Neural cell (in vitro differentiated cells): ENCODE results near the gene DMP1. TPM values are rescaled to one million over a fixed set of nuclear protein-coding genes. Genes with fewer than 3 reads are reported as not detected.
A peak's percentile ranks its signal among the peaks of the same experiment; 100 is the strongest.

Source experiments
- H2AFZ ChIP-seq: fragments of 200-600, 300-800 bp; sonication (generic), shearing (Covaris generic); 2 replicates; pipeline ENCODE4 v1.6.0; 2014; ENCODE audit warnings: low read depth, mild to moderate bottlenecking, antibody characterized with exemption, low read length, moderate library complexity
- H3F3A ChIP-seq: fragments of 200-600 bp; shearing (Covaris generic); 2 replicates; pipeline ENCODE4 v1.6.1; 2016; ENCODE audit warnings: mild to moderate bottlenecking, moderate library complexity, mixed read lengths, antibody characterized with exemption, low read length; ENCODE audit not compliant: insufficient read depth, poor library complexity, severe bottlenecking
- H3K27ac ChIP-seq: fragments of 200-600, 300-800 bp; sonication (generic), shearing (Covaris generic); 2 replicates; pipeline ENCODE4 v1.5.1; 2014; ENCODE audit warnings: mild to moderate bottlenecking, low read length, moderate library complexity
- H3K27me3 ChIP-seq: fragments of 300-800, 200-600 bp; sonication (generic), shearing (Covaris generic); 2 replicates; pipeline ENCODE4 v1.6.0; 2014; ENCODE audit warnings: mild to moderate bottlenecking, low read depth, low read length, moderate library complexity; ENCODE audit not compliant: insufficient read depth
- H3K36me3 ChIP-seq: fragments of 300-800, 200-600 bp; sonication (generic), shearing (Covaris generic); 2 replicates; pipeline ENCODE4 v1.5.1; 2014; ENCODE audit warnings: mild to moderate bottlenecking, antibody characterized with exemption, low read length, moderate library complexity; ENCODE audit not compliant: insufficient read depth
- H3K4me2 ChIP-seq: fragments of 300-800, 200-600 bp; sonication (generic), shearing (Covaris generic); 2 replicates; pipeline ENCODE4 v1.6.0; 2014; ENCODE audit warnings: mild to moderate bottlenecking, low read length
- H3K4me3 ChIP-seq: fragments of 300-800, 200-600 bp; sonication (generic), shearing (Covaris generic); 2 replicates; pipeline ENCODE4 v1.5.1; 2014; ENCODE audit warnings: mild to moderate bottlenecking, low read length, moderate library complexity
- H3K79me2 ChIP-seq: fragments of 200-600 bp; shearing (Covaris generic); replicated peaks from 2 replicates; pipeline ENCODE4 v1.6.0; 2014; ENCODE audit warnings: mild to moderate bottlenecking, low read length, moderate library complexity; ENCODE audit not compliant: insufficient read depth
- H3K9ac ChIP-seq: fragments of 300-800, 200-600 bp; sonication (generic), shearing (Covaris generic); 2 replicates; pipeline ENCODE4 v1.6.1; 2016; ENCODE audit warnings: mild to moderate bottlenecking, low read length, mixed read lengths
- H3K9me2 ChIP-seq: fragments of 200-600 bp; shearing (Covaris generic); 2 replicates; pipeline ENCODE4 v1.6.1; 2016; ENCODE audit warnings: mild to moderate bottlenecking, low read length, mixed read lengths; ENCODE audit not compliant: insufficient read depth
- H3K9me3 ChIP-seq: fragments of 200-600, 300-800 bp; sonication (generic), shearing (Covaris generic); 2 replicates; pipeline ENCODE4 v1.6.1; 2016; ENCODE audit warnings: mild to moderate bottlenecking, mixed run types, low read length, moderate library complexity, mixed read lengths
- H4K20me1 ChIP-seq: fragments of 200-600 bp; shearing (Covaris generic); 2 replicates; pipeline ENCODE4 v1.6.1; 2016; ENCODE audit warnings: mild to moderate bottlenecking, mixed run types; ENCODE audit not compliant: insufficient read depth
- EP300 ChIP-seq: fragments of 450-650 bp; conservative IDR thresholded peaks from 2 replicates; pipeline ENCODE4 v1.6.1; 2014; ENCODE audit warnings: antibody characterized with exemption, mild to moderate bottlenecking, moderate library complexity; ENCODE audit not compliant: poor library complexity, severe bottlenecking
- POLR2AphosphoS5 ChIP-seq: IDR thresholded peaks from 2 replicates; pipeline ENCODE4 v1.6.1; 2012
- RAD21 ChIP-seq: fragments of 450-650 bp; conservative IDR thresholded peaks from 2 replicates; pipeline ENCODE4 v1.6.1; 2014; ENCODE audit warnings: antibody characterized with exemption, mild to moderate bottlenecking, moderate library complexity
- SMC3 ChIP-seq: fragments of 450-650 bp; conservative IDR thresholded peaks from 2 replicates; pipeline ENCODE4 v1.6.1; 2014; ENCODE audit warnings: antibody characterized with exemption, mild to moderate bottlenecking, moderate library complexity; ENCODE audit not compliant: poor library complexity
- polyA plus RNA-seq: library from polyadenylated mRNA; depleted of rRNA; stranded (reverse); fragments of >200 nt; gene quantifications from 2 replicates; pipeline ENCODE4 v1.2.3, GENCODE V29; 2014
- TF ChIP-seq, protein P1 (sequence below): fragments of 450-650 bp; IDR thresholded peaks from 2 replicates; pipeline ENCODE4 v1.5.1; 2014; ENCODE audit warnings: antibody characterized with exemption, mild to moderate bottlenecking, moderate library complexity; ENCODE audit not compliant: poor library complexity, severe bottlenecking
- TF ChIP-seq, protein P2 (sequence below): IDR thresholded peaks from 2 replicates; pipeline ENCODE4 v1.6.1; 2012; ENCODE audit warnings: borderline replicate concordance

Gene DMP1
- polyA plus RNA-seq, 1 donor from 2014 or later, result 0.48 TPM

DNA sequence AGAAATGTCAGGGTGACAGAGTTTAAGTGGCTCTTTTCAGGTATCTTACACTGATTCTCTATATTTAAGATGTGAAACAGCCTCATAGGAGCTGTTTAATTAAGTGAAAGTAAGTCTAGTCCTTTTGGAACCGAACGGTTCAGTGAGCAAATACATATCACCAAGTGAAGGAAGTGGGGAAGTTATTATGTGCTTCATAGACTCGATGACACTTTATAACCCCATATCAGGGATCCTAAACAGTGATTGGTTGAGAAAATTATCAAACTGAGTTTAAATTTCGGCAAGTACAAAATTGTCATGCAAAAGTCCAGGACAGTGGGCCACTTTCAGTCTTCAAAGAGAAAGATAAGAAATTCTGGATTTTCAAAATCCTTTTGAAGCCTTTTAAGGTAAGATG, 41.9 kb upstream of the DMP1 start, which contains the start of gene DSPP:
TSS of gene DSPP (plus strand) at position 301 of the 400 bp plus-strand sequence. CDS start 2,380 bp downstream, outside the sequence.
- Histone ChIP-seq H3K27ac (no peak within 1 kb of the TSS), H3K9me3 (no peaks in the 10 kb centered on the region), H3K4me2 (no peak within 1 kb of the TSS), H3K36me3 (no peaks in the 10 kb centered on the region), H3K4me3 (no peak within 1 kb of the TSS), H3K9me2 (no peaks in the 10 kb centered on the region), H3K79me2 (no peaks in the 10 kb centered on the region), H2AFZ (no peak within 1 kb of the TSS), H4K20me1 (no peaks in the 10 kb centered on the region), H3K27me3 (no peaks in the 10 kb centered on the region), H3F3A (no peaks in the 10 kb centered on the region), H3K9ac (no peak within 1 kb of the TSS)
- no peak for TF ChIP-seq SMC3
- TF ChIP-seq, protein P1, sequence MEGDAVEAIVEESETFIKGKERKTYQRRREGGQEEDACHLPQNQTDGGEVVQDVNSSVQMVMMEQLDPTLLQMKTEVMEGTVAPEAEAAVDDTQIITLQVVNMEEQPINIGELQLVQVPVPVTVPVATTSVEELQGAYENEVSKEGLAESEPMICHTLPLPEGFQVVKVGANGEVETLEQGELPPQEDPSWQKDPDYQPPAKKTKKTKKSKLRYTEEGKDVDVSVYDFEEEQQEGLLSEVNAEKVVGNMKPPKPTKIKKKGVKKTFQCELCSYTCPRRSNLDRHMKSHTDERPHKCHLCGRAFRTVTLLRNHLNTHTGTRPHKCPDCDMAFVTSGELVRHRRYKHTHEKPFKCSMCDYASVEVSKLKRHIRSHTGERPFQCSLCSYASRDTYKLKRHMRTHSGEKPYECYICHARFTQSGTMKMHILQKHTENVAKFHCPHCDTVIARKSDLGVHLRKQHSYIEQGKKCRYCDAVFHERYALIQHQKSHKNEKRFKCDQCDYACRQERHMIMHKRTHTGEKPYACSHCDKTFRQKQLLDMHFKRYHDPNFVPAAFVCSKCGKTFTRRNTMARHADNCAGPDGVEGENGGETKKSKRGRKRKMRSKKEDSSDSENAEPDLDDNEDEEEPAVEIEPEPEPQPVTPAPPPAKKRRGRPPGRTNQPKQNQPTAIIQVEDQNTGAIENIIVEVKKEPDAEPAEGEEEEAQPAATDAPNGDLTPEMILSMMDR, result no peak

DNA sequence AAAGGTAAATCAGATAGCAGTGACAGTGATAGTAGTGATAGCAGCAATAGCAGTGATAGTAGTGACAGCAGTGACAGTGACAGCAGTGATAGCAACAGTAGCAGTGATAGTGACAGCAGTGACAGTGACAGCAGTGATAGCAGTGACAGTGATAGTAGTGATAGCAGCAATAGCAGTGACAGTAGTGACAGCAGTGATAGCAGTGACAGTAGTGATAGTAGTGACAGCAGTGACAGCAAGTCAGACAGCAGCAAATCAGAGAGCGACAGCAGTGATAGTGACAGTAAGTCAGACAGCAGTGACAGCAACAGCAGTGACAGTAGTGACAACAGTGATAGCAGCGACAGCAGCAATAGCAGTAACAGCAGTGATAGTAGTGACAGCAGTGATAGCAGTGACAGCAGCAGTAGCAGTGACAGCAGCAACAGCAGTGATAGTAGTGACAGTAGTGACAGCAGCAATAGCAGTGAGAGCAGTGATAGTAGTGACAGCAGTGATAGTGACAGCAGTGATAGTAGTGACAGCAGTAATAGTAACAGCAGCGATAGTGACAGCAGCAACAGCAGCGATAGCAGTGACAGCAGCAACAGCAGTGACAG, 35.7 kb upstream of the DMP1 start:
- H3K4me3 ChIP-seq, result no peak overlapping the region
- no peaks in the 10 kb centered on the region for H3K79me2 ChIP-seq
- no peaks in the 10 kb centered on the region for H3K36me3 ChIP-seq
- H3K27me3 ChIP-seq, result no peaks in the 10 kb centered on the region
- no peaks in the 10 kb centered on the region for H3K9me2 ChIP-seq
- TF ChIP-seq, protein P1, result no peak
- TF ChIP-seq, protein P2, sequence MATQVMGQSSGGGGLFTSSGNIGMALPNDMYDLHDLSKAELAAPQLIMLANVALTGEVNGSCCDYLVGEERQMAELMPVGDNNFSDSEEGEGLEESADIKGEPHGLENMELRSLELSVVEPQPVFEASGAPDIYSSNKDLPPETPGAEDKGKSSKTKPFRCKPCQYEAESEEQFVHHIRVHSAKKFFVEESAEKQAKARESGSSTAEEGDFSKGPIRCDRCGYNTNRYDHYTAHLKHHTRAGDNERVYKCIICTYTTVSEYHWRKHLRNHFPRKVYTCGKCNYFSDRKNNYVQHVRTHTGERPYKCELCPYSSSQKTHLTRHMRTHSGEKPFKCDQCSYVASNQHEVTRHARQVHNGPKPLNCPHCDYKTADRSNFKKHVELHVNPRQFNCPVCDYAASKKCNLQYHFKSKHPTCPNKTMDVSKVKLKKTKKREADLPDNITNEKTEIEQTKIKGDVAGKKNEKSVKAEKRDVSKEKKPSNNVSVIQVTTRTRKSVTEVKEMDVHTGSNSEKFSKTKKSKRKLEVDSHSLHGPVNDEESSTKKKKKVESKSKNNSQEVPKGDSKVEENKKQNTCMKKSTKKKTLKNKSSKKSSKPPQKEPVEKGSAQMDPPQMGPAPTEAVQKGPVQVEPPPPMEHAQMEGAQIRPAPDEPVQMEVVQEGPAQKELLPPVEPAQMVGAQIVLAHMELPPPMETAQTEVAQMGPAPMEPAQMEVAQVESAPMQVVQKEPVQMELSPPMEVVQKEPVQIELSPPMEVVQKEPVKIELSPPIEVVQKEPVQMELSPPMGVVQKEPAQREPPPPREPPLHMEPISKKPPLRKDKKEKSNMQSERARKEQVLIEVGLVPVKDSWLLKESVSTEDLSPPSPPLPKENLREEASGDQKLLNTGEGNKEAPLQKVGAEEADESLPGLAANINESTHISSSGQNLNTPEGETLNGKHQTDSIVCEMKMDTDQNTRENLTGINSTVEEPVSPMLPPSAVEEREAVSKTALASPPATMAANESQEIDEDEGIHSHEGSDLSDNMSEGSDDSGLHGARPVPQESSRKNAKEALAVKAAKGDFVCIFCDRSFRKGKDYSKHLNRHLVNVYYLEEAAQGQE, result no peak
- peak; percentile 87 for TF ChIP-seq EP300
- no peak overlapping the region for H3K9ac ChIP-seq
- H3K4me2 ChIP-seq, result no peak overlapping the region
- no peaks in the 10 kb centered on the region for H4K20me1 ChIP-seq
- H3K27ac ChIP-seq, result no peak overlapping the region
- peaks cover 12% of the 10 kb centered on the region for H3K9me3 ChIP-seq
- no peaks in the 10 kb centered on the region for H3F3A ChIP-seq
- H2AFZ ChIP-seq, result no peak overlapping the region

DNA sequence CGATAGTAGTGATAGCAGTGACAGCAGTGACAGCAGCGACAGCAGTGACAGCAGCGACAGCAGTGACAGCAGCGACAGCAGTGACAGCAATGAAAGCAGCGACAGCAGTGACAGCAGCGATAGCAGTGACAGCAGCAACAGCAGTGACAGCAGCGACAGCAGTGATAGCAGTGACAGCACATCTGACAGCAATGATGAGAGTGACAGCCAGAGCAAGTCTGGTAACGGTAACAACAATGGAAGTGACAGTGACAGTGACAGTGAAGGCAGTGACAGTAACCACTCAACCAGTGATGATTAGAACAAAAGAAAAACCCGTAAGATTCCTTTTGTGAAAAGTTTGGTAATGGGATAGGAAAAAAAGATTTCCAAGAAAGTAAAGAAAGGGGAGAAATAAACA, 33.8 kb upstream of the DMP1 start:
- H3K36me3 ChIP-seq, result no peaks in the 10 kb centered on the region
- H3K79me2 ChIP-seq, result no peaks in the 10 kb centered on the region
- H3K9me3 ChIP-seq, result peaks cover 12% of the 10 kb centered on the region
- H3F3A ChIP-seq, result no peaks in the 10 kb centered on the region
- no peaks in the 10 kb centered on the region for H3K9me2 ChIP-seq
- no peak overlapping the region for H3K4me2 ChIP-seq
- H3K4me3 ChIP-seq, result no peak overlapping the region
- no peak overlapping the region for H3K27ac ChIP-seq
- H3K27me3 ChIP-seq, result no peaks in the 10 kb centered on the region
- TF ChIP-seq SMC3, result no peak
- peak; percentile 48 for TF ChIP-seq POLR2AphosphoS5
- TF ChIP-seq EP300, result peak; percentile 71
- TF ChIP-seq RAD21, result no peak
- TF ChIP-seq, protein P1, result no peak
- H3K9ac ChIP-seq, result no peak overlapping the region
- H4K20me1 ChIP-seq, result no peaks in the 10 kb centered on the region
- H2AFZ ChIP-seq, result no peak overlapping the region
